NCI-H1092 treated with DMSO at 0.1 percent for 48 hours (cell line): Measurements from ENCODE around the gene CHTF8.

Source experiments
- DNase-seq: peaks from one replicate; lab custom pipeline; 2025; lab: John Stamatoyannopoulos, UW

CHTF8 gene

DNA sequence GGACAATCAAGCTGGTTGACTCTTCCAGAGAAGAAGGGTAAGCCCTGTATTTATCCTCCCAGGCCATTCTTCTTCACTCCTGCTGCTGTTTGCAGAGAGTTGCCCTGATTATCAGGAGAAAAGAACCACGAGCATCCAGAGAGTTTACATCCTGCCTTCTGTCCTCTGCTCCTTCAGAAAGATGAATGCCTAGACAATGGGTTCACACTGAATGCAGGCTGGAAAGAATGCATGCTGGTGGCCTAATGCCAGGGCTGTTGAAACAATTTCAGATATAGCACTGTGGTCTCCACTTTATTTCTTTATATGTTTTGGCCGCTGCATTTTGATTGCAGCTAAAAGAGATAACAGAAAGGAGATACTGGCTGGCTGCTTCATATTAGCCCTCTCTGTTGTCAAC is 48.1 kb downstream of the CHTF8 start:
- DNase-seq = no peak

DNA sequence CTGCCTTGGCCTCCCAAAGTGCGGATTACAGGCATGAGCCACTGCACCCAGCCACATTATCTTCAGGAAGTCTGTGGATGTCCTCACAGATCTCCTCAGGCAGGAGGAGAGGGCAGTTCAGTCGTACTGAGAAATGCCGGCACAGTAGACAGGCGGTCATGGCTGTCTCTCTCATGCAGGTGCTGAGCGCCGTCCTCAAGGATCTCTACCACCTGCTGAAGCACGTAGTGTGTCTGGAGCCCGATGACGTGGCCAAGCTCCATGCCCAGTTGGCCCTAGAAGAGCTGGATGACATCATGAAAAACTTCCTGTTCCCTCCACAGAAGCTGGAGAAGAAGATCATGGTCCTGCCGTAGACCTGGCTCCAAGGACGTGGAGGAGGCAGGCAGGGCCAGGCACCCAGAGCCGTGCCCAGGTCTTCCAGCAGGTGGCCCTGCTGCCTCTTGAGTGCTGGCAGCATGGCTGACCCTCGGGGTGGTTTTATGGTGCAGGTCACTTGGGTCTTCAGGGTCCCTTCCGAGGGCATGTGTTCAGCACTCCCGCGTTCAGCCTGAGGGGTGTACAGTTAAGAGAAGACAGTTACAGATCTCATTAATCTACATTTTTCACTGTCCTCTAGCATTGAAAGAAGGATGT is 49.0 kb downstream of the CHTF8 start:
- DNase-seq = no peak

DNA sequence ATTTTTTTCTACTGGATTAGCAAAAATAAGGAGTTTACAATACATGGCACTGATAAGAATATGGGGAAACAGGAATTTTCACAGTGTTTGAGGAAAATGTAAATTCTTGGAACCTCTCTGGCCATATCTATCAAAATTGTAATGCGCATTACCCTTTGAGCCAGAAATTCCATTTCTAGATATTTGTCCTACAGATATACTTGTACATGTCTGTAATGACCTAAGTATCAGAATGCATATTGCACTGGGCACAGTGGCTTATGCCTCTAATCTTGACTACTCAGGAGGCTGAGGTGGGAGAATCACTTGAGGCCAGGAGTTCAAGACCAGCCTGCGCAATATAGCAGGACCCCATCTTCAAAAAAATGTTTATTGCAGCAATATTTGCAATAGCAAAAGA is 52.7 kb downstream of the CHTF8 start:
- no peak for DNase-seq

DNA sequence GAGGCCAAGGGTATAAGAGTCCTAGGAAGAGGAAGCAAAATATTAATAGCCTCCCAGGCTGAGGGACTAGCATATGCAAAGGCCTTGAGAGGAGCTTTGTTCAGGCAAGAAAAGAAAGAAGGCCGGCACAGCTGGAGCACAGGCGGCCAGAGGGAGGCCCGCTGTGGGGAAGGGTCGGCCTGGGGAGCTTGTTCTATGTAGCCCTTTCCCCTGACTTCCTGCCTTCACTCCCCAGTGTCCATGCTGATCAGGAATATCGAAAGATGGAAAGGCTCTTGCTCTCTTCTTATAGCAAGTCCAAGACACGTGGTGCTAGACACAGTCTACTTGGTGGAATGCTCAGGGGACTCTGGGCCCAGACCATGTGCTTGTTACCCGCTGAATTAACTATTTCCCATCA is 54.3 kb downstream of the CHTF8 start:
- DNase-seq = no peak

DNA sequence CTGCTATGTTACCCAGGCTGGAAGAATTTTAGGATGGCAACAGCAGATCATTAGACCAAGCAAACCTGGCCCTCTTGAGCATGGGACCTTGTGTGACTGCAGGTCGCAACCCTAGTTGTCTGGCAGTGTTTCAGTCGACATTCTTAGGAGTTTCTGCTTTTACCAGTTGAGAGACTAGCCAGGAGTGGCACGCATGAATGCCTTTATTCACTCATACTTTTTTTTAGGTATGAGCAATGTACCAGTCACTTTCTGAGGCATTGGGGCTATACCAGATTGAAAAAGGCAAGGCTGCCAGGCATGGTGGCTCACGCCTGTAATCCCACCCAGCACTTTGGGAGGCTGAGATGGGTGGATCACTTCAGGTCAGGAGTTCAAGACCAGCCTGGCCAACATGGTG is 55.1 kb downstream of the CHTF8 start:
- DNase-seq = no peak

DNA sequence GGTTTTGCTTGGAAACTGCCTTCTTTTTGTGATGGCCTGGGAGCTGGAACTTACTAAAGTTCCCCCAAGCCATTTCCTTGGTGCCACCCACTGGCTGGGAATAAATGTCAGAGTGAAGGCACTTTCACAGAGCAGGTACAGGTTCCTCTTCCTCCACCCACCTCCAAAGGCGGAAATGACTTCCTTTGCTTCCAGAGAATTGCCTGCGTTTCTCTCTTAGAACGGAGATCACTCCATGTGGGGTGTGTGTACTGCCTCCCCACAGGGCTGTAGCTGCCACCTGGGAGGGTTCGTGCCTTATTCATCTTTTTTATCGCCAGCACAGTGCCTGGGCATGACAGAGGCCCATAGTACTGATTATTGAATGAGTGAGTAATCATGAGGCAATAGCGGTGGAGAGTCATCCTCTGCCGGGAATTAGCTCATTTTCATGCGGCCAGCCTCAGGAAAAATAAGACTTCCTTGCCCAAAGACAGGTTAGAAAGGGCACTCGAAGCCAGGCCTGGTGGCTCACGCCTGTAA is 59.1 kb downstream of the CHTF8 start:
- DNase-seq = no peak

DNA sequence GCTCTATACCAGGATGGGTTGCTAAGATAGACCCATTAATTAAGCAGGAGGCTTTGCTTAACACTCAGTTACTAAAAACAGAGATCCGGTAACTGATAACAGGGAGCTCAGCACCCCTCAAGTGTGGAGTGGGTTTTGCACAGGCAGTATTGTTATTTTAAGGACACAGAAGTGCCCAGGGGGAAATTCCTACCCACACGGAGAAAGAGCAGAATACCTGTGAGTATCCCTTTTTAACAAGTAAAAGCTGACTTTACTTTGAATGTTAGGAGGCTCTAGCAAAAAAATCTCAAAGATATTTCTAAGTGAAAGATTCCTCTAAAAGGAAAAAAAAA is 59.8 kb downstream of the CHTF8 start:
- no peak for DNase-seq

DNA sequence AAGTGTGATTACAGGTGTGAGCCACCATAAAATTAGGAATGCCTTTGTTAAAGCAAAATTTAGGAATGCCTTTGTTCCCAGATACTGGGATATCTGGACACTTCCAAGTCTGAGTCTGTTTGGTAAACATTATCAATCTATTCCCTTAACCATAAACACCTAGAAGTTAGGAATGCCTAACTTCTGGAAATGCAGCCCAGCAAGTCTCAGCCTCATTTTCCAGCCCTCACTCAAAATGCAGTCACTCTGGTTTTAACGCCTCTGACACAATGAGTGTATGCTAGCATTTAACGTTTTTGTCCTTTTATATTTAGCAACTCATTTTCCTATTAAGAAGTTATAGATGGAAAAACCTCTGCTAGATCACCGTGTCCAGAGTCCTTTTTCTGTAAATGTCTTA is 61.4 kb downstream of the CHTF8 start:
- no peak for DNase-seq

DNA sequence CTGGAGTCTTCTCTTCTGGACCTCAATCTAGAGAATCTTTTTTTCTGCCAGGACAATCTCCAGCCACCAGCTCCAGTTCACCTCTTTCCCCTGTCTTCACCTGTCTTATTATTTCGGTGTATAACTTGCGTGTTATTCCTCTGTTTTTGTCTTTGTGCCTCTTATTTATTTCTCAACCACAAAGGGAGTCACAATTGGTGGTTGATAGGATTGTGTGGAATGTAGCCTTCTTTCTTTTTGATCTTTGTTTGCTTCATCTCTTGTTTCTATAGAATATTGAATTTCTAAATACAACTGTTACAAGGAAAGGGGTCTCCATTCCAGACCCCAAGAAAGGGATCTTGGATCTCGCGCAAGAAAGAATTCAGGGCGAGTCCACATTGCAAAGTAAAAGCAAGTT is 62.9 kb downstream of the CHTF8 start:
- DNase-seq = no peak
